AG04449 (cell line): Measurements from ENCODE around the gene PPP3CB.

ENCODE experiments used
- CTCF ChIA-PET: fragments of 350-600 bp; formaldehyde crosslinking; extraction: SDS; loops from one replicate; lab custom pipeline; 2021; ENCODE audit warnings: antibody characterized with exemption; lab: Yijun Ruan, JAX
- POLR2A ChIA-PET: fragments of 400-600, 350-600 bp; formaldehyde crosslinking; extraction: SDS; loops from one replicate; lab custom pipeline; 2020; ENCODE audit warnings: antibody characterized with exemption, inconsistent platforms; lab: Yijun Ruan, JAX
- DNase-seq: peaks from one replicate; pipeline ENCODE4 v3.0.0-alpha.2; 2010; ENCODE audit warnings: low read depth, low spot score
- H3K4me3 ChIP-seq: 2 replicates; pipeline ENCODE4 v1.5.1; 2011; ENCODE audit warnings: low read depth, mild to moderate bottlenecking, control low read depth, low read length
- TF ChIP-seq, protein P1 (sequence below): IDR thresholded peaks from one replicate; pipeline ENCODE4 v1.5.1; 2011; ENCODE audit warnings: mild to moderate bottlenecking, moderate library complexity, low read length, control low read depth, inconsistent platforms; ENCODE audit not compliant: insufficient read depth; ENCODE audit errors: missing control alignments

Gene PPP3CB

DNA sequence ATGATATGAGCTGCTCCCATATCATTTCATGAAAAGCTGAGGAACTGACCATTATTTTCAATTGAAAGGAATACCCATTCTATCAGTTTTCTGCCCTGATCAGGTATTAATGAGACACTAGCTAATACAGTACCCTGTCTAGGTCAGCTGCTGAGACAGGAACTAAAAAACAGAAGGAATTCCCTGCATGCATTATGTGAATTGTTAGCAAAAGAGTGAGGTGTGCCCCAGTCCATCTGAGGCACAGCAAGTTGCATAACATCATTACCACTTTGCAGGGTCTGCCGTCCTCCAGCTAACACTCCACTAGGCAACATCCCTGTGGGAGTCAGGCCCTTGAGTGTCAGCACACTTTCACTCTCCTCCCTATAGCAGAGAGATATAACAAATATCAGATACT is 51.4 kb downstream of the PPP3CB start:
- ChIA-PET CTCF (no interaction called here), POLR2A (no interaction called here)
- no peak for DNase-seq
- no peak overlapping the region for H3K4me3 ChIP-seq
- TF ChIP-seq, protein P1, sequence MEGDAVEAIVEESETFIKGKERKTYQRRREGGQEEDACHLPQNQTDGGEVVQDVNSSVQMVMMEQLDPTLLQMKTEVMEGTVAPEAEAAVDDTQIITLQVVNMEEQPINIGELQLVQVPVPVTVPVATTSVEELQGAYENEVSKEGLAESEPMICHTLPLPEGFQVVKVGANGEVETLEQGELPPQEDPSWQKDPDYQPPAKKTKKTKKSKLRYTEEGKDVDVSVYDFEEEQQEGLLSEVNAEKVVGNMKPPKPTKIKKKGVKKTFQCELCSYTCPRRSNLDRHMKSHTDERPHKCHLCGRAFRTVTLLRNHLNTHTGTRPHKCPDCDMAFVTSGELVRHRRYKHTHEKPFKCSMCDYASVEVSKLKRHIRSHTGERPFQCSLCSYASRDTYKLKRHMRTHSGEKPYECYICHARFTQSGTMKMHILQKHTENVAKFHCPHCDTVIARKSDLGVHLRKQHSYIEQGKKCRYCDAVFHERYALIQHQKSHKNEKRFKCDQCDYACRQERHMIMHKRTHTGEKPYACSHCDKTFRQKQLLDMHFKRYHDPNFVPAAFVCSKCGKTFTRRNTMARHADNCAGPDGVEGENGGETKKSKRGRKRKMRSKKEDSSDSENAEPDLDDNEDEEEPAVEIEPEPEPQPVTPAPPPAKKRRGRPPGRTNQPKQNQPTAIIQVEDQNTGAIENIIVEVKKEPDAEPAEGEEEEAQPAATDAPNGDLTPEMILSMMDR = no peak

DNA sequence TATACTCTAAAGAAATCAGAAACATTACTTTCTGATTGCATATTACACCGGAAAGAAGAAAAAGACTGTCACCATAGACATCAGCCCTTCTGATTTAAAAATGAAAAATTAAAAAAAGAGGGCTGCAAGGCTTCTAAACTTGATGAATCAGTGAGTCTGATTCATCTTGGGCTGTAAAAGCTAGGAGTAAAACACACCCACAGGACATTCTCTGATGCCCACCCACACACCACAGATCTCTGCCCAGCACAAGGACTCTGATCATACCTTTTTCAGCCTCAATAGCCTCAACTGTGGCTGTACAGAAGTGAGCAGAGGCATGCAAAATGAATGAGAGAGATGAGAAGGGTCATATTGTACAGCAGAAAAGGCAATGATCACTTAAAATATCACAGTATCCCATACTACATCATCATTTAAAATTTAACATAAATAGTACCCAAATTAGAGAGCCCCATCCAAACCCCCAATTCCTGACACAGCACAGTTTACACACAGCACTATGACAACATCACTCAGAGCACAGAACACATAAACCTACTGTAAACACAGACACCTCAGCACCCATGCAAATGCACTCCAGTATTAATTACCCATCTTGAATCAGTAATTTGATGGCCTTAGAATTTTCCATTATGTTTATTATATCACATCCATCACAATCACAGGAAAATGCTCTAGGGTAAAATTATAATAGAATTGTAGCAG is 56.1 kb downstream of the PPP3CB start:
- TF ChIP-seq, protein P1 = no peak
- ChIA-PET POLR2A (no interaction called here), CTCF (no interaction called here)
- H3K4me3 ChIP-seq = no peak overlapping the region
- DNase-seq = peak; percentile 23

DNA sequence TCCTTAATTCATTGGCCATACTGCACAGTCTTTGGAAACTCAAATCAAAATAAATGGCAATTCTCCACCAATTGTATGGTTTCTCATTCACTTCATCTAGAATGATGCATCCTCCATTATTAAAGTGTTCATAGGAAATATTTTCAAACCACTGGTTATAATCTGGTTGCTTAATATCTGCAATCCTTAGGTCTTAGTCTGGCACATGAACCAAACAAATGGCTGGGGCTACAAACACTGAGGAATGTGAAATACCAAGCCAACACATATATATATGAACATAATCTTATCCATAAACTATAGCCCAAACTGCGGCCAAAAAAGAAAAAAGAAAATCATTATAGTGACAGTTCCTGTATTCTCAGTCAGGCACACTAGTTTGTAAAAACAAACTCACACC is 56.8 kb downstream of the PPP3CB start:
- CTCF ChIA-PET = interaction anchor here (0.7 kb wide), 1 partner anchor 205 kb away, joined by 3 read pairs; no protein-coding TSS in a partner anchor
- H3K4me3 ChIP-seq = no peak overlapping the region
- POLR2A ChIA-PET = no interaction called here
- TF ChIP-seq, protein P1 = no peak
- DNase-seq = peak; percentile 12

DNA sequence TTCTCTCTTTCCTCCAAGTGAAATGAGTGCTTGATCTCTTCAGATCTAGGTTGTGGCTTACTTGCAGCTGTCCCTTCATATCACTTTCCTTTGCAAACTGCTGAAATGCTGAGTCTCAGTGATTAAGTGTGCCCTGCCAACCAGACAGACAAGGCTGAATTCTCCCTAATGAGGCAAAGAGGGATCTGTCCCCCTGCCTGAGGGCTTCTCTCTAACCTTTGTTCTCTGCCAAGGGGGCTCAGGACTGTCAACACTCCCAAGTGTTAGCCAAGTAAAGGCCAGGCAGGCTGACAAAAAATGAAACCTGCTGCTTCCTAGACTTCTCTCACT is 62.3 kb downstream of the PPP3CB start, which contains the start of gene MSS51:
TSS of gene MSS51 (minus strand) at position 24 of the 330 bp plus-strand sequence. CDS start 5,277 bp downstream, outside the sequence.
- DNase-seq = no peak
- CTCF ChIA-PET = no interaction called here
- H3K4me3 ChIP-seq = no peak within 1 kb of the TSS
- POLR2A ChIA-PET = no interaction called here
- TF ChIP-seq, protein P1 = no peak

DNA sequence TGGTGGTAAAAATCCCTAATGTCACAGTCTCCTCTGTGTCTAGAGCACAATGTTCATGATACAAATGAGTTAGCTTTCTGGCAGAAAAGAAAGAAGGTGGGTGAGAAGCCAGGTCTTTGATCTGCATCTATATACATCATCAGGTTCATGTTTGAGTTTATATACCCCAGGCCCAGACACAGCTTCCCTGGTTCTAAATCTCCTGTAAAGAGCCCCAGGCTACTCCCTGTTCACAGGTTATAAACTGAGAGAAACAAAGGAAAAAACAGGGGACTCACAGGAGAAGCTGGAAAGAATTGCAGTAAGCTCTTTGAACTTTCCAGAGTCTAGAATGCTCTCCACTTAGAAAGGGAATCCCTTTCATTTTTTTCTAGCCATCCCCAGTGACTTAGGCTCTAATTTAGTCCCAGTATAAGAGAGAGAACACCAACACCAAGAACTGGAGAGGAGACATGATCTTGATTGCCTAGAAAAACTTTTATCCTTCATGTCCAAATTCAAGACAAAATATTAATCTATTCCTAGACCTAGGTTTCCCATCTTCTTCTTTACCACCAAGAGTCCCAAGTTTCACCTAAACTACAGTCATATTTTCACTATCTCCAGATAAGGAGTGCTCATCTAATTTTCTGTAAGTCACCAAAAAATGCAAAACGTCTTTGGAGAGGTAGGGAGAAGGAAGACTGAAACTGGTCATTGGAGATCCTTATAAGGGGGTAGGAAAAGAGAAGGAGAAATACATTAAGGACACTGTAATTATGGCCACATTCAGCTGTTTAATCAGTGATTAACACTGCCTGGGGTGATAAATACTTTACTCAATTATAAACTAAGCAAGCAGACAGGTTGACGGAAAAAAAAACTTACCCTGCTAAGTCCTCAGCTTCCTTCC is 62.9 kb downstream of the PPP3CB start:
- DNase-seq = no peak
- CTCF ChIA-PET = no interaction called here
- no peak overlapping the region for H3K4me3 ChIP-seq
- TF ChIP-seq, protein P1 = no peak
- POLR2A ChIA-PET = no interaction called here

DNA sequence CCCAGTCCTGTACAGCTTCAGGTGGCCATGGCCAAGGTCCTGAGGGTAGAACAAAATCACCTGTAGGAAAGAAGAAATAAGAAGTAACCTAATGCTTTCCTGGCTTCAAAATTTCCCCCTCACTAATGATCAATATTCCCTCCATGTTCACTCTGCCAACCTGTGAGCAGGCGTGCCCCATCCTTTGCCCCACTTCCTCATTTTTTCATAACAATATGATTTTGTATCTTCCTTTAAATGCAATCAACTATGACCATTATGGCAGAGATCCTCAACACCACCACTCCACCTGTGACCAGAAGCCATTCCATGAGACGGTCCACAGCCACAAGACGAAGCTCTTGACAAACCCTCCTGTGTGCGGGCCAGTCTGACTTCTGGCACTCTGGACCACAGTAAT is 69.5 kb downstream of the PPP3CB start:
- no peak for DNase-seq
- ChIA-PET CTCF (no interaction called here), POLR2A (no interaction called here)
- TF ChIP-seq, protein P1 = no peak
- no peak overlapping the region for H3K4me3 ChIP-seq
